Neural progenitor cell (in vitro differentiated cells): Measurements from ENCODE around the gene MKLN1. TPM values are rescaled to one million over a fixed set of nuclear protein-coding genes. Genes with fewer than 3 reads are reported as not detected.

Source experiments
- DNase-seq: peaks from one replicate; pipeline ENCODE4 v3.0.0-alpha.2; 2016; ENCODE audit warnings: low spot score
- H2AFZ ChIP-seq: fragments of 200-600 bp; sonication (generic); replicated peaks from 2 replicates; pipeline ENCODE4 v1.6.1; 2016; ENCODE audit warnings: antibody characterized with exemption
- H3F3A ChIP-seq: fragments of 200-600 bp; sonication (generic); 2 replicates; pipeline ENCODE4 v1.6.1; 2016; ENCODE audit warnings: antibody characterized with exemption, low read depth
- H3K27ac ChIP-seq: fragments of 200-600 bp; sonication (generic); 2 replicates; pipeline ENCODE4 v1.5.1; 2016; ENCODE audit warnings: mild to moderate bottlenecking
- H3K27me3 ChIP-seq: fragments of 200-600 bp; sonication (generic); 2 replicates; pipeline ENCODE4 v1.6.1; 2016; ENCODE audit warnings: mild to moderate bottlenecking, moderate library complexity
- H3K36me3 ChIP-seq: fragments of 200-600 bp; sonication (generic); 2 replicates; pipeline ENCODE4 v1.5.1; 2016
- H3K4me1 ChIP-seq: fragments of 200-600 bp; sonication (generic); 2 replicates; pipeline ENCODE4 v1.6.1; 2016; ENCODE audit warnings: mixed run types
- H3K4me2 ChIP-seq: fragments of 200-600 bp; sonication (generic); 2 replicates; pipeline ENCODE4 v1.6.1; 2016
- H3K4me3 ChIP-seq: fragments of 200-600 bp; sonication (generic); 2 replicates; pipeline ENCODE4 v1.5.1; 2016
- H3K79me2 ChIP-seq: fragments of 200-600 bp; sonication (generic); 2 replicates; pipeline ENCODE4 v1.6.1; 2016; ENCODE audit warnings: low read depth
- H3K9ac ChIP-seq: fragments of 200-600 bp; sonication (generic); 2 replicates; pipeline ENCODE4 v1.6.1; 2016
- H3K9me3 ChIP-seq: fragments of 200-600 bp; sonication (generic); 2 replicates; pipeline ENCODE4 v1.5.1; 2016; ENCODE audit warnings: low read depth
- H4K20me1 ChIP-seq: fragments of 200-600 bp; sonication (generic); 2 replicates; pipeline ENCODE4 v1.6.1; 2016; ENCODE audit warnings: low read depth
- H3K27ac Mint-ChIP-seq: 3 replicates; pipeline ENCODE4 v1.8.0; 2021; ENCODE audit warnings: mixed read lengths
- H3K27me3 Mint-ChIP-seq: 2 replicates; pipeline ENCODE4 v1.8.0; 2022; ENCODE audit warnings: low read depth, mild to moderate bottlenecking, inconsistent platforms, moderate library complexity, mixed read lengths; ENCODE audit not compliant: insufficient read depth
- H3K36me3 Mint-ChIP-seq: 3 replicates; pipeline ENCODE4 v1.8.0; 2021; ENCODE audit warnings: mixed read lengths
- H3K4me1 Mint-ChIP-seq: 3 replicates; pipeline ENCODE4 v1.8.0; 2021; ENCODE audit warnings: mixed read lengths
- H3K4me3 Mint-ChIP-seq: 3 replicates; pipeline ENCODE4 v1.8.0; 2021; ENCODE audit warnings: mild to moderate bottlenecking, moderate library complexity, mixed read lengths
- H3K9me3 Mint-ChIP-seq: 3 replicates; pipeline ENCODE4 v1.8.0; 2020; ENCODE audit warnings: mixed read lengths
- EZH2 ChIP-seq: fragments of 200-600 bp; sonication (generic); IDR thresholded peaks from 2 replicates; pipeline ENCODE4 v1.6.1; 2017; ENCODE audit warnings: antibody characterized with exemption, mild to moderate bottlenecking, moderate library complexity
- EZH2phosphoT487 ChIP-seq: fragments of 200-600 bp; sonication (generic); IDR thresholded peaks from 2 replicates; pipeline ENCODE4 v1.6.1; 2017; ENCODE audit warnings: antibody characterized with exemption
- total RNA-seq: library from RNA; depleted of rRNA; stranded (reverse); fragments of >200 nt; gene quantifications from 2 replicates; pipeline ENCODE4 v1.2.3, GENCODE V29; 2015; ENCODE audit warnings: low replicate concordance
- TF ChIP-seq, protein P1 (sequence below): fragments of 200-600 bp; sonication (generic); IDR thresholded peaks from 2 replicates; pipeline ENCODE4 v1.5.1; 2017; ENCODE audit warnings: antibody characterized with exemption, mild to moderate bottlenecking

MKLN1 gene
- total RNA-seq, 1 donor from 2014 or later: 60.9 TPM

DNA sequence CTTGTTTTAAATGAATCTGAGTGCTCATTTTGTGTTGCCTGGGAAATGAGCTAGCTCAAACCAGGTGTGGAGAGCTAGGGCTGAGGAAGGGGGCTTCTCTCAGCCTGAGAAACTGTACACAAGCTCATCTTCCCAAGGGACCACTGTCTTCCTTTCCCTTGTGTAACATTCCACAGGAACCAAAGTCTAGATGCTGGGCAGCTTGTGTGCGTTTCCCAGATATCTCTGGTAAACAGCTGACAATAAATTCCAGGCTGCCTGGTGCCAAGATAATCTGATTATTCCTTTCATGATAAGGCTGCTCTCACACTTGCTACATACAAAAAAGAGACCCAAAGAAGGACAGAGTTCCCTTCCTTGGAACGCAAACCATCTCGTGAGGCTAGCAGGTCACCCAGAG, 33.1 kb upstream of the MKLN1 start:
- no peaks in the 10 kb centered on the region for H3F3A ChIP-seq
- H3K4me1 Mint-ChIP-seq: no peaks in the 10 kb centered on the region
- H2AFZ ChIP-seq: no peak overlapping the region
- no peak overlapping the region for H3K27ac Mint-ChIP-seq
- H3K27ac ChIP-seq: no peak overlapping the region
- no peaks in the 10 kb centered on the region for H3K9me3 Mint-ChIP-seq
- no peak overlapping the region for H3K4me2 ChIP-seq
- H3K9ac ChIP-seq: no peak overlapping the region
- H4K20me1 ChIP-seq: no peaks in the 10 kb centered on the region
- TF ChIP-seq EZH2phosphoT487 (no peak), EZH2 (no peak)
- TF ChIP-seq, protein P1, sequence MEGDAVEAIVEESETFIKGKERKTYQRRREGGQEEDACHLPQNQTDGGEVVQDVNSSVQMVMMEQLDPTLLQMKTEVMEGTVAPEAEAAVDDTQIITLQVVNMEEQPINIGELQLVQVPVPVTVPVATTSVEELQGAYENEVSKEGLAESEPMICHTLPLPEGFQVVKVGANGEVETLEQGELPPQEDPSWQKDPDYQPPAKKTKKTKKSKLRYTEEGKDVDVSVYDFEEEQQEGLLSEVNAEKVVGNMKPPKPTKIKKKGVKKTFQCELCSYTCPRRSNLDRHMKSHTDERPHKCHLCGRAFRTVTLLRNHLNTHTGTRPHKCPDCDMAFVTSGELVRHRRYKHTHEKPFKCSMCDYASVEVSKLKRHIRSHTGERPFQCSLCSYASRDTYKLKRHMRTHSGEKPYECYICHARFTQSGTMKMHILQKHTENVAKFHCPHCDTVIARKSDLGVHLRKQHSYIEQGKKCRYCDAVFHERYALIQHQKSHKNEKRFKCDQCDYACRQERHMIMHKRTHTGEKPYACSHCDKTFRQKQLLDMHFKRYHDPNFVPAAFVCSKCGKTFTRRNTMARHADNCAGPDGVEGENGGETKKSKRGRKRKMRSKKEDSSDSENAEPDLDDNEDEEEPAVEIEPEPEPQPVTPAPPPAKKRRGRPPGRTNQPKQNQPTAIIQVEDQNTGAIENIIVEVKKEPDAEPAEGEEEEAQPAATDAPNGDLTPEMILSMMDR: no peak
- H3K4me3 ChIP-seq: no peak overlapping the region
- no peaks in the 10 kb centered on the region for H3K27me3 ChIP-seq
- no peaks in the 10 kb centered on the region for H3K36me3 ChIP-seq
- H3K4me1 ChIP-seq: no peaks in the 10 kb centered on the region
- no peaks in the 10 kb centered on the region for H3K79me2 ChIP-seq
- H3K36me3 Mint-ChIP-seq: no peaks in the 10 kb centered on the region
- H3K27me3 Mint-ChIP-seq: no peaks in the 10 kb centered on the region
- H3K4me3 Mint-ChIP-seq: no peak overlapping the region
- DNase-seq: no peak
- H3K9me3 ChIP-seq: no peaks in the 10 kb centered on the region

DNA sequence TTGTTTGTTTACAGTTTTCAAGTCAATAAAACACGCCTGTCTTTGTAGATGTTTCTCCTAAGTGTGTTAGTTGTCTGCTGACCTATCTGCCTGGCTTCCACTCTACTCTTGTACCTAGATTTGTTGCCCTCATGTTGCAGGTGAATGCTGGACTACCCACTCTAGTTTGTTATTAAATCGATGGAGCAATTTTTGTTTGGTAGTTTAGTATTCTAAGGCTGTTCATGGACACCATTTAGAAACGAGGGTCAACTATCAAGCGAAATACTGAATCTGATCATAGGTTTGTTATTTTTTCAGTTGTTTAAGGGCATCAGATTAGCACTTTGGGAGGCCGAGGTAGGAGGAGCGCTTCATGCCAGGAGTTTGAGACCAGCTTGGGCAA, 29.1 kb upstream of the MKLN1 start:
- no peak overlapping the region for H2AFZ ChIP-seq
- H3K27me3 ChIP-seq: no peaks in the 10 kb centered on the region
- H3K4me1 ChIP-seq: peaks cover 9% of the 10 kb centered on the region
- H3K4me1 Mint-ChIP-seq: peaks cover 14% of the 10 kb centered on the region
- H3K79me2 ChIP-seq: no peaks in the 10 kb centered on the region
- no peaks in the 10 kb centered on the region for H3K9me3 ChIP-seq
- H3K36me3 ChIP-seq: no peaks in the 10 kb centered on the region
- no peak overlapping the region for H3K4me3 Mint-ChIP-seq
- H3K9ac ChIP-seq: no peak overlapping the region
- no peaks in the 10 kb centered on the region for H3K9me3 Mint-ChIP-seq
- TF ChIP-seq, protein P1: no peak
- TF ChIP-seq EZH2phosphoT487 (no peak), EZH2 (no peak)
- H3K4me3 ChIP-seq: no peak overlapping the region
- no peak overlapping the region for H3K27ac ChIP-seq
- peaks cover 3% of the 10 kb centered on the region for H3K27me3 Mint-ChIP-seq
- H3K4me2 ChIP-seq: no peak overlapping the region
- no peak overlapping the region for H3K27ac Mint-ChIP-seq
- no peak for DNase-seq
- no peaks in the 10 kb centered on the region for H3F3A ChIP-seq
- H3K36me3 Mint-ChIP-seq: no peaks in the 10 kb centered on the region
- H4K20me1 ChIP-seq: no peaks in the 10 kb centered on the region

DNA sequence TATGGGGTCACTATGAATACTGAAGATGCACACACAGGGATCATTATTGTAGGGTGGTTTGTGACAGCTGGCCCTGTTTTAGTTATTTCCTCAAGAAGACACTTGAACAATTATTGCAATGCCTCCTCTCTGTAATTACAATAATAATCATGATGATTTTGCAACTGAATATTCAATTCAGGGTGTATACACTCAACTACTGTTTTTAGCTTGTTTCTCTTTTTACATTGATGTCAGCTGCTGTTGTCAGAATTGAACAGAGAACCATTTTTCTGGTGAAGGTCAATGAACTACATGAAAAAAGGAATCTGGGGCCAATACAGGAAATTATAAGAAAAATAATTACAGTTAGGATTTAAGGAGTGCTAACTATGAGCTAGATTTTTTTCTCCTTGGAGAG, 28.6 kb upstream of the MKLN1 start:
- peaks cover 9% of the 10 kb centered on the region for H3K4me1 ChIP-seq
- no peaks in the 10 kb centered on the region for H3K36me3 ChIP-seq
- H3K27ac Mint-ChIP-seq: no peak overlapping the region
- no peak overlapping the region for H2AFZ ChIP-seq
- peaks cover 14% of the 10 kb centered on the region for H3K4me1 Mint-ChIP-seq
- H3K27ac ChIP-seq: no peak overlapping the region
- no peaks in the 10 kb centered on the region for H3K79me2 ChIP-seq
- H3F3A ChIP-seq: no peaks in the 10 kb centered on the region
- no peaks in the 10 kb centered on the region for H3K9me3 ChIP-seq
- H3K4me3 Mint-ChIP-seq: no peak overlapping the region
- peaks cover 3% of the 10 kb centered on the region for H3K27me3 Mint-ChIP-seq
- H3K9ac ChIP-seq: no peak overlapping the region
- no peaks in the 10 kb centered on the region for H3K9me3 Mint-ChIP-seq
- no peak for DNase-seq
- H3K36me3 Mint-ChIP-seq: no peaks in the 10 kb centered on the region
- no peak for TF ChIP-seq EZH2phosphoT487
- TF ChIP-seq, protein P1: no peak
- TF ChIP-seq EZH2: no peak
- H3K4me3 ChIP-seq: no peak overlapping the region
- H3K27me3 ChIP-seq: no peaks in the 10 kb centered on the region
- no peaks in the 10 kb centered on the region for H4K20me1 ChIP-seq
- H3K4me2 ChIP-seq: no peak overlapping the region

DNA sequence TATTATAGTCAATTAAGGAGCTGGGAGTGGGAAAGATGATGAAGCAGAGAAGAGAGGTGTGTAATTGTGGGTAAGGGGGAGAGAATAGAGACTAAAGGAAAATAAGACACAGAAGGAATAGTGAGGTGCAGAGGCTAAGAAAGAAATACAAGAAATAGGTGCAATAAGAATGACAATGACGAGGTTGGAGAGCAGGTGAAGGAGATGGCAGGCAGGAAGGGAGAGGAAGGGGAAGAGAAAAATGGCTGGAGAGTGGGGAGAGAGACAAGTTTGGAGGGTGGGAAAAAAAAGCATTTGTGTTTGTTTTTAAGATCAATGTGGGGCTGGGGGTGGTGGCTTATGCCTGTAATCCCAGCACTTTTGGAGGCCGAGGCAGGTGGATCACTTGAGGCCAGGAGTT, 27.6 kb upstream of the MKLN1 start:
- Histone ChIP-seq H3K9me3 (no peaks in the 10 kb centered on the region), H3K27me3 (no peaks in the 10 kb centered on the region), H3F3A (no peaks in the 10 kb centered on the region), H3K36me3 (no peaks in the 10 kb centered on the region), H3K79me2 (no peaks in the 10 kb centered on the region), H3K4me1 (peaks cover 9% of the 10 kb centered on the region), H3K9ac (no peak overlapping the region), H3K27ac (no peak overlapping the region), H4K20me1 (no peaks in the 10 kb centered on the region), H2AFZ (no peak overlapping the region), H3K4me2 (no peak overlapping the region), H3K4me3 (no peak overlapping the region)
- Mint-ChIP-seq H3K36me3 (no peaks in the 10 kb centered on the region), H3K4me1 (peaks cover 14% of the 10 kb centered on the region), H3K9me3 (no peaks in the 10 kb centered on the region), H3K4me3 (no peak overlapping the region), H3K27ac (no peak overlapping the region), H3K27me3 (peaks cover 3% of the 10 kb centered on the region)
- DNase-seq: no peak
- TF ChIP-seq EZH2phosphoT487 (no peak), EZH2 (no peak)
- TF ChIP-seq, protein P1: no peak
